GM18508 (cell line): ENCODE data around the gene MYO9A.

Experiments
- ATAC-seq: cut with Tn5 transposase; IDR thresholded peaks from one replicate; pipeline ENCODE4 v1.9.1; 2021; ENCODE audit warnings: moderate number of reproducible peaks; ENCODE audit not compliant: insufficient read depth, unreplicated experiment

MYO9A gene

GRCh38 chr15:71997691-71998090 lies 120.3 kb downstream of the MYO9A start:
- no peak for ATAC-seq

DNA sequence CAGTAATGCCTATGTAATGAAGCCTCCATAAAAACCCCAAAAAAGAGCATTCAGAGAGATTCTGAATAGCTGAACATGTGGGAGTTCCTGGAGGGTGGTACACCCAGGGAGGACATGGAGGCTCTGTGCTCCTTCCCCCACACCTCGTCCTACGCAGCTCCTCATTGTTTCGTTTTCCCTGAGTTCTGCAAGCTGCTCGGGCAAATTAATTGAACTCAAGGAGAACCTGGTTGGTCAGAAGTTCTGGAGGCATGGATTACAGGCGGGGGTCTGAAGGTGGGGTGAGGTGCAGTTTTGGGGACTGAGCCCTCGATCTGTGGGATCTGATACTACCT lies 142.2 kb downstream of the MYO9A start:
- ATAC-seq = no peak

- no peak for ATAC-seq
Observed at GRCh38 chr15:71974211-71974610, 143.7 kb downstream of the MYO9A start.

- ATAC-seq = no peak
Observed at GRCh38 chr15:71973366-71973765, 144.6 kb downstream of the MYO9A start.

DNA sequence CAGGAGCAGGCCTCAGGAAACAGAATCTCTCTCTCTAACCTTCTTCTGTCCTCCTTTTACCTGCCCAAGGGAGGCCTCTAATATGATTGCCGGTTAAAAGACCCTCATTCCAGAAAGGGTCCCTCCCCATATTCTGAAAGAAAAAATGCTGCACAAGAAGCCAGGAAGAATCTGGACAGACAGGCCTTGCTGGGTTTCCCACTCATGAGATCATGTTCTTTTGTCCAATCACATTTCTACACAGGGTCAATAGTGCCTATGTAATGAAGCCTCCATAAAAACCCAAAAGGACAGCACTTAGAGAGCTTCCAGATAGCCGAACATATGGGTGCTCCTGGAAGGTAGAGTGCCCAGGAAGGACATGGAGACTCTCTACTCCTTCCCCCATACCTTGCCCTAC lies 146.0 kb downstream of the MYO9A start:
- ATAC-seq = no peak

GRCh38 chr15:71970435-71970834 lies 147.5 kb downstream of the MYO9A start:
- no peak for ATAC-seq

DNA sequence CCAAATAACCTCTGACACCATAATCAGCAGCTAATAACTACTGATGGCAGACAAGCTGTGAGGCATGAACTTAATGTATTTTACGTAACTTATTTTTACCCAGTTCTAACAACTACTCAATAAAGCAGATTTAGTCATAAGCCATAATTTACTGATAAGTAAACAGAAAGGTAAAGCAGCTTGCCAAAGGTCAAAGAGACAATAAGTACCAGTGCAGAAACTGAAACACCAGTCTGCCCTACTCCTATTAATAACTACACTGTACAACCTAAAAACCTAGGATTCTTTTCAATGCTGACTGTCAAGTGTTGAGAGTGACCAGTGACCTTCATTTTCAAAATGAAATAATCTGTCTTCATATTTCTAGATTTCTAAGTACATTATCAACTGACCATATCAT lies 155.4 kb downstream of the MYO9A start:
- ATAC-seq = no peak

GRCh38 chr15:71957026-71957425 lies 160.9 kb downstream of the MYO9A start:
- ATAC-seq = no peak

GRCh38 chr15:71951134-71951533 lies 166.8 kb downstream of the MYO9A start:
- no peak for ATAC-seq

DNA sequence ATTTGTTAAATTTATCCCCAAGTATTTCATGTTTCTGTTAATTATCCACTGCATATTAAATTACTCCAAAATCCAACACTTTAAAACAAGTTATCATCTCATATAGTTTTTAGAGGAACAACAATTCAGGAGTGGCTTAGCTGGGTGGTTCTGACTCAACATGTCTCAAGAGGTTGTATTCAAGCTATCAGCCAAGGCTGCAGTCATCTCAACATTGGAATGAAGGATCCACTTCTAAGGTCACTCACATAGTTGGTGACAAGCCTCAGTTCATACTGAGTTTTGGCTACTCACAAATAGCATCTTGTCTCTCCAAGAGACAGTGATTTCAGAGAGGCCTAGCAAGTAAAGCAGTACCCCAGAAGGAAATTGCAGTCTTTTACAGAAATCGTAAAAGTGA lies 172.9 kb downstream of the MYO9A start:
- no peak for ATAC-seq

GRCh38 chr15:71943806-71944205 lies 174.1 kb downstream of the MYO9A start:
- ATAC-seq = no peak

DNA sequence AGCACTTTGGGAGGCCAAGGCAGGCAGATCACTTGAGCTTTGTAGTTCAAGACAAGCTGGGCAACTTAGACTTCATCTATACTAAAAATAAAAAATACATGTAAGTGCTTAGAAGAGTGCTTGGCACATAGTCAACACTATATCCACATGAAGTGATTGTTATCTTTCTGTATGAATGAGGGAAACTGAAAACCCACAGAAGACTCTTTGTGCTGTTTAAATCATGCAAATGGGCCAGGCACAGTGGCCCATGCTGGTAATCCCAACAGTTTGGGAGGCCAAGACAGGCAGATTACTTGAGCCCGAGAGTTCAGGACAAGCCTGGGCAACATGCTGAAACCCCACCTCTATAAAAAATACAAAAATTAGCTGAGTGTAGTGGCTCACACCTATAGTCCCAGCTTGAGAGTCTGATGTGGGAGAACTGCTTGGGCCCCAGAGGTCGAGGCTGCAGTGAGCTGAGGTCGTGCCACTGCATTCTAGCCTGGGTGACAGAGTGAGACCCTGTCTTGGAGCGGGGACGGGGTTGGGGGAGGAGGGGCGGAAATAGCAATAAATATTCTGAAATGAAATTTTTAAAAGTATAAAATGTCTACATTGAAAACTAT lies 177.9 kb downstream of the MYO9A start:
- no peak for ATAC-seq

- peak; percentile 63 for ATAC-seq
Observed at GRCh38 chr15:71937650-71938311, 180.2 kb downstream of the MYO9A start.

DNA sequence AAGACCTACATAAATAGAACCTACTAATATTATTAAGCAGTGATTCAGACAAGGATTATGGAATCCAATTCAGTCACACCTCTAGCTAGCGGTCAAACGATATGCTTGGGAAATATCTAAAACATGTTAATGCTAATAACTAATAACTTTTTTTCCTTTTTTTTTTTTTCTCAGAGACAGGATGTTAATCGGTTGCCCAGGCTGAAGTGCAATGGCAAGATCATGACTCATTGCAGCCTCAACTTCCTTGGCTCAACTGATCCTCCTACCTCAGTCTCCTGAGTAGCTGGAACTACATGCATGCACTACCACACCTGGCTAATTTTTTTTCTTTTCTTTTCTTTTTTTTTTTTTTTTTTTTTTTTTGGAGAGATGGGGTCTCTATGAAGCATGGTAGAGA lies 183.5 kb downstream of the MYO9A start:
- ATAC-seq = no peak

GRCh38 chr15:71932689-71933088 lies 185.3 kb downstream of the MYO9A start:
- no peak for ATAC-seq

DNA sequence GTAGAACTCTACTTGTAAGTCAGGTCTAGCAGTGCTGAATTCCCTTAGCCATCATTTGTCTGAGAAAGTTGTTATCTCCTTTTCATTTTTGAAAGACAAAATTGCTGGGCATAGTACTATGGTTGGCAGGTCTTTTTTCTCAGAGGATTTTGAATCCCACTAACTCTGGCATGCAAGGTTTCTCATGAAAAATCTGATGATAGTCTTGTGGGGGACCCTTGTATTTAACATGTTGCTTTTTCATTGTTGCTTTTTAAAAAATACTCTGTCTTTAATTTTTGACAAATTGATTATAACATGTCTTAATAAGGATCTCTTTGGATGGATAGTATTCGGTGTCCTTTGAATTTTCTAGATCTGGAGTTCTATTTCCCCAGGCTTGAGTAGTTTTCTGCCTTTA lies 186.7 kb downstream of the MYO9A start:
- no peak for ATAC-seq

DNA sequence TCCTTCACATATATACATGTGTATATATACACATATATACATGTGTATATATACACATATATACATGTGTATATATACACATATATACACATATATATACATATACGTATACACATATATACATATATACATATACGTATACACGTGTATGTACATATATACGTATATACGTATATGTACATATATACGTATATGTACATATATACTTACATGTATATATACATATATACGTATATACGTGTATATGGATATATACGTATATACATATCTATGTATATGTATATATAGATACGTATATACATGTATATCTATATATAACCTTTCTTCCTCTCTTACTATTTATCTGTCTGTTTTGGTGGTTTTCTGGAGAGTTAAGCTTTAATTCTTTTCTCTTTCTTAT lies 192.8 kb downstream of the MYO9A start:
- ATAC-seq = no peak

- no peak for ATAC-seq
Observed at GRCh38 chr15:71921191-71921590, 196.8 kb downstream of the MYO9A start.

GRCh38 chr15:71920573-71920972 lies 197.4 kb downstream of the MYO9A start:
- no peak for ATAC-seq

DNA sequence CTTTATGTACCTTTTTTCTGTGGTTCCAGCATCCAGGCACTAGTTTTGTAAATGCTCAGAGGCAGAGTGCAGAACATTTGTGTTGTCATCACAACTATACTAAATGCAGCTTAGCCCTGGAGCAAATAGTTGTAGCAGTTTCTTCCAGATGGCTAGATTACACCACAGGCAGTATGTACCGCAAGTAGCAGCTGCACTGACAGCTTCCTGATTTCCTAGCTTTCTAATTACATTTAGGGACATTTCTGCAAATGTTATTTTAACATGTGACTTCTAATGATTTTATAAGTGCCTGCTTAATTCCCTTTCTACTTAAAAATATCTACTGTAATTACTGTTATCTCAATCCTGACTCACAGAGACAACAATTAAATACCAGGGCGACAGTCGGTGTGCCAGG lies 201.1 kb downstream of the MYO9A start:
- no peak for ATAC-seq

- no peak for ATAC-seq
Observed at GRCh38 chr15:71914092-71914491, 203.9 kb downstream of the MYO9A start.

- no peak for ATAC-seq
Observed at GRCh38 chr15:71899674-71900073, 218.3 kb downstream of the MYO9A start.
